WTC11 (cell line): ENCODE results near the gene HOXA7. TPM values are rescaled to one million over a fixed set of nuclear protein-coding genes. Genes with fewer than 3 reads are reported as not detected.

Experiments used
- ATAC-seq: fragments of 200-7000 bp; cut with Tn5 transposase; 2 replicates; pipeline ENCODE4 v1.10.0; 2021; ENCODE audit warnings: mild to moderate bottlenecking, moderate library complexity
- CTCF ChIA-PET: fragments of 300-600 bp; sonication (Branson Sonifier 250); formaldehyde crosslinking; loops from one replicate; lab custom pipeline; 2021; ENCODE audit warnings: antibody characterized with exemption; lab: Charles Lee
- POLR2A ChIA-PET: fragments of 350-600 bp; sonication (Branson Sonifier 250); formaldehyde crosslinking; loops from one replicate; lab custom pipeline; 2021; ENCODE audit warnings: antibody characterized with exemption; lab: Charles Lee
- DNase-seq: peaks from one replicate; pipeline ENCODE4 v3.0.0; 2021; ENCODE audit warnings: low spot score
- H3K27ac Mint-ChIP-seq: 2 replicates; pipeline ENCODE4 v1.8.0; 2021; ENCODE audit warnings: mixed read lengths
- H3K27me3 Mint-ChIP-seq: 2 replicates; pipeline ENCODE4 v1.8.0; 2021; ENCODE audit warnings: low read depth, mild to moderate bottlenecking, moderate library complexity, mixed read lengths
- H3K36me3 Mint-ChIP-seq: 2 replicates; pipeline ENCODE4 v1.8.0; 2021; ENCODE audit warnings: mixed read lengths
- H3K4me1 Mint-ChIP-seq: 2 replicates; pipeline ENCODE4 v1.8.0; 2022; ENCODE audit warnings: mixed read lengths
- H3K4me3 Mint-ChIP-seq: 2 replicates; pipeline ENCODE4 v1.8.0; 2021; ENCODE audit warnings: mild to moderate bottlenecking, moderate library complexity, mixed read lengths
- H3K9me3 Mint-ChIP-seq: 2 replicates; pipeline ENCODE4 v1.8.0; 2021; ENCODE audit warnings: mixed read lengths
- CBFB ChIP-seq: sonication (generic); formaldehyde crosslinking; IDR thresholded peaks from 2 replicates; pipeline ENCODE4 v1.8.1; 2022; ENCODE audit warnings: mild to moderate bottlenecking, low read depth, missing genetic modification reagents
- CREB1 ChIP-seq: sonication (generic); formaldehyde crosslinking; IDR thresholded peaks from 2 replicates; pipeline ENCODE4 v1.8.0; 2023; ENCODE audit warnings: mild to moderate bottlenecking, missing genetic modification reagents
- ELF4 ChIP-seq: sonication (generic); formaldehyde crosslinking; IDR thresholded peaks from 2 replicates; pipeline ENCODE4 v1.8.1; 2022; ENCODE audit warnings: low read depth, mild to moderate bottlenecking, moderate library complexity, missing genetic modification reagents
- ERG ChIP-seq: fragments of 250-450 bp; sonication (Bioruptor Pico); IDR thresholded peaks from 2 replicates; pipeline ENCODE4 v1.8.0; 2021; ENCODE audit warnings: mild to moderate bottlenecking
- FOXP1 ChIP-seq: sonication (generic); formaldehyde crosslinking; IDR thresholded peaks from 2 replicates; pipeline ENCODE4 v1.8.0; 2022; ENCODE audit warnings: missing genetic modification reagents, mild to moderate bottlenecking, moderate library complexity, borderline replicate concordance
- IRF2 ChIP-seq: sonication (generic); formaldehyde crosslinking; IDR thresholded peaks from 2 replicates; pipeline ENCODE4 v1.8.0; 2022; ENCODE audit warnings: low read depth, missing genetic modification reagents, borderline replicate concordance
- MLX ChIP-seq: sonication (generic); formaldehyde crosslinking; IDR thresholded peaks from 2 replicates; pipeline ENCODE4 v1.8.1; 2023; ENCODE audit warnings: mild to moderate bottlenecking, missing genetic modification reagents, moderate library complexity
- MXD4 ChIP-seq: fragments of 250-450 bp; sonication (Bioruptor Pico); IDR thresholded peaks from 2 replicates; pipeline ENCODE4 v1.8.0; 2021; ENCODE audit warnings: mild to moderate bottlenecking, moderate library complexity, borderline replicate concordance
- NFATC4 ChIP-seq: fragments of 250-450 bp; sonication (Bioruptor Pico); IDR thresholded peaks from 2 replicates; pipeline ENCODE4 v1.9.0; 2021; ENCODE audit warnings: mild to moderate bottlenecking
- PRDM15 ChIP-seq: sonication (generic); formaldehyde crosslinking; IDR thresholded peaks from 2 replicates; pipeline ENCODE4 v1.8.0; 2022; ENCODE audit warnings: missing genetic modification reagents
- SOX15 ChIP-seq: fragments of 250-450 bp; sonication (Bioruptor Pico); IDR thresholded peaks from 2 replicates; pipeline ENCODE4 v1.9.0; 2021; ENCODE audit warnings: mild to moderate bottlenecking
- SP1 ChIP-seq: sonication (generic); formaldehyde crosslinking; conservative IDR thresholded peaks from 2 replicates; pipeline ENCODE4 v1.8.1; 2022; ENCODE audit warnings: missing genetic modification reagents
- TCF7 ChIP-seq: sonication (generic); formaldehyde crosslinking; IDR thresholded peaks from 2 replicates; pipeline ENCODE4 v1.8.0; 2022; ENCODE audit warnings: mild to moderate bottlenecking, low read depth, missing genetic modification reagents, moderate library complexity
- ZNF232 ChIP-seq: sonication (generic); formaldehyde crosslinking; IDR thresholded peaks from 2 replicates; pipeline ENCODE4 v1.8.0; 2022; ENCODE audit warnings: mild to moderate bottlenecking, missing genetic modification reagents
- ZNF512 ChIP-seq: sonication (generic); formaldehyde crosslinking; IDR thresholded peaks from 2 replicates; pipeline ENCODE4 v1.8.1; 2022; ENCODE audit warnings: missing genetic modification reagents, borderline replicate concordance
- ZSCAN18 ChIP-seq: fragments of 250-450 bp; sonication (Bioruptor Pico); IDR thresholded peaks from 2 replicates; pipeline ENCODE4 v2.1.2; 2022; ENCODE audit warnings: mild to moderate bottlenecking, moderate library complexity
- total RNA-seq: library from RNA; stranded (reverse); gene quantifications from 3 replicates; pipeline ENCODE4 v1.2.3, GENCODE V29; 2021
- TF ChIP-seq, protein P1 (sequence below): fragments of 250-450 bp; sonication (Bioruptor Pico); IDR thresholded peaks from 2 replicates; pipeline ENCODE4 v1.9.0; 2021; ENCODE audit warnings: mild to moderate bottlenecking, borderline replicate concordance
- TF ChIP-seq, protein P2 (sequence below): sonication (generic); formaldehyde crosslinking; IDR thresholded peaks from 2 replicates; pipeline ENCODE4 v1.8.0; 2022; ENCODE audit warnings: mild to moderate bottlenecking, missing genetic modification reagents

HOXA7 gene
- total RNA-seq, 1 experiment from 2014 or later: not detected

DNA sequence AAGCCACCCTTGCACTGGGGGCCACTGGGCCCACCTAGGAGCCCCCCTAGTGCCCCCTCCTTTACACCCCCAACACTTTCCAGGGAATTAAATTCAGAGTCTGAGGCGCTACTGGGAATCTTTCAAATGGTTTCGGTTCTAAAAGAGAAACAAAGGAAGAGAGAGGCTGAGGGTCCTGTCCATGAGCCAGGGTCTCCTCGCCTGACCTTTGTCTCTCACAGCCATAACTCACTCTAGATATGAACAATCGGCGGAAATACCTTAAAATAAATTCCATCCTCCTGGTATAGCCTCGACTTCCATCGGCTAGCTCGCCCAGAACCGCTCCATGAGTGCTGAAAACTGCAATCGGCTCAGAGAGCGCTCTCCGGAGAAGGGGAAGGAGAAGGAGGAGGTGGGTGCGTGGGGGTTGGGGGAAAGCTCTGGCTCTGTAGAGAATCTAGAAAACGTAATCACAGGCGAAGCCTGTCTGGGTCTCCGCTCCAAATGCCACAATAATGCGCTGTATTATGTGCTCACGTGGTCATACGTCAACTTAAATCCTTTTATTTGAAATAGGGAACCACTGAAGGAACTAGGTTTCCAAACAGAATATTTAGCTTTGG lies 38.5 kb downstream of the HOXA7 start:
- Mint-ChIP-seq H3K9me3 (no peaks in the 10 kb centered on the region), H3K36me3 (no peaks in the 10 kb centered on the region), H3K4me1 (peaks cover 15% of the 10 kb centered on the region), H3K27ac (no peak overlapping the region), H3K27me3 (peaks cover 95% of the 10 kb centered on the region), H3K4me3 (no peak overlapping the region)
- POLR2A ChIA-PET: no interaction called here
- TF ChIP-seq ERG (CRISPR knock-in tag) (no peak), MXD4 (CRISPR knock-in tag) (no peak), NFATC4 (CRISPR knock-in tag) (no peak), MLX (CRISPR knock-in tag) (no peak), SOX15 (CRISPR knock-in tag) (no peak), SP1 (CRISPR knock-in tag) (no peak), ZNF512 (no peak), CREB1 (no peak), FOXP1 (CRISPR knock-in tag) (no peak), ELF4 (no peak), TCF7 (no peak), ZSCAN18 (CRISPR knock-in tag) (no peak)
- TF ChIP-seq, protein P1, sequence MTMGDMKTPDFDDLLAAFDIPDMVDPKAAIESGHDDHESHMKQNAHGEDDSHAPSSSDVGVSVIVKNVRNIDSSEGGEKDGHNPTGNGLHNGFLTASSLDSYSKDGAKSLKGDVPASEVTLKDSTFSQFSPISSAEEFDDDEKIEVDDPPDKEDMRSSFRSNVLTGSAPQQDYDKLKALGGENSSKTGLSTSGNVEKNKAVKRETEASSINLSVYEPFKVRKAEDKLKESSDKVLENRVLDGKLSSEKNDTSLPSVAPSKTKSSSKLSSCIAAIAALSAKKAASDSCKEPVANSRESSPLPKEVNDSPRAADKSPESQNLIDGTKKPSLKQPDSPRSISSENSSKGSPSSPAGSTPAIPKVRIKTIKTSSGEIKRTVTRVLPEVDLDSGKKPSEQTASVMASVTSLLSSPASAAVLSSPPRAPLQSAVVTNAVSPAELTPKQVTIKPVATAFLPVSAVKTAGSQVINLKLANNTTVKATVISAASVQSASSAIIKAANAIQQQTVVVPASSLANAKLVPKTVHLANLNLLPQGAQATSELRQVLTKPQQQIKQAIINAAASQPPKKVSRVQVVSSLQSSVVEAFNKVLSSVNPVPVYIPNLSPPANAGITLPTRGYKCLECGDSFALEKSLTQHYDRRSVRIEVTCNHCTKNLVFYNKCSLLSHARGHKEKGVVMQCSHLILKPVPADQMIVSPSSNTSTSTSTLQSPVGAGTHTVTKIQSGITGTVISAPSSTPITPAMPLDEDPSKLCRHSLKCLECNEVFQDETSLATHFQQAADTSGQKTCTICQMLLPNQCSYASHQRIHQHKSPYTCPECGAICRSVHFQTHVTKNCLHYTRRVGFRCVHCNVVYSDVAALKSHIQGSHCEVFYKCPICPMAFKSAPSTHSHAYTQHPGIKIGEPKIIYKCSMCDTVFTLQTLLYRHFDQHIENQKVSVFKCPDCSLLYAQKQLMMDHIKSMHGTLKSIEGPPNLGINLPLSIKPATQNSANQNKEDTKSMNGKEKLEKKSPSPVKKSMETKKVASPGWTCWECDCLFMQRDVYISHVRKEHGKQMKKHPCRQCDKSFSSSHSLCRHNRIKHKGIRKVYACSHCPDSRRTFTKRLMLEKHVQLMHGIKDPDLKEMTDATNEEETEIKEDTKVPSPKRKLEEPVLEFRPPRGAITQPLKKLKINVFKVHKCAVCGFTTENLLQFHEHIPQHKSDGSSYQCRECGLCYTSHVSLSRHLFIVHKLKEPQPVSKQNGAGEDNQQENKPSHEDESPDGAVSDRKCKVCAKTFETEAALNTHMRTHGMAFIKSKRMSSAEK: no peak
- DNase-seq: no peak
- ATAC-seq: no peak
- CTCF ChIA-PET: interaction anchor here (1.2 to 3.9 kb wide), 2 partner anchors 43 to 62 kb away, joined by 3 to 12 read pairs; no protein-coding TSS in a partner anchor

DNA sequence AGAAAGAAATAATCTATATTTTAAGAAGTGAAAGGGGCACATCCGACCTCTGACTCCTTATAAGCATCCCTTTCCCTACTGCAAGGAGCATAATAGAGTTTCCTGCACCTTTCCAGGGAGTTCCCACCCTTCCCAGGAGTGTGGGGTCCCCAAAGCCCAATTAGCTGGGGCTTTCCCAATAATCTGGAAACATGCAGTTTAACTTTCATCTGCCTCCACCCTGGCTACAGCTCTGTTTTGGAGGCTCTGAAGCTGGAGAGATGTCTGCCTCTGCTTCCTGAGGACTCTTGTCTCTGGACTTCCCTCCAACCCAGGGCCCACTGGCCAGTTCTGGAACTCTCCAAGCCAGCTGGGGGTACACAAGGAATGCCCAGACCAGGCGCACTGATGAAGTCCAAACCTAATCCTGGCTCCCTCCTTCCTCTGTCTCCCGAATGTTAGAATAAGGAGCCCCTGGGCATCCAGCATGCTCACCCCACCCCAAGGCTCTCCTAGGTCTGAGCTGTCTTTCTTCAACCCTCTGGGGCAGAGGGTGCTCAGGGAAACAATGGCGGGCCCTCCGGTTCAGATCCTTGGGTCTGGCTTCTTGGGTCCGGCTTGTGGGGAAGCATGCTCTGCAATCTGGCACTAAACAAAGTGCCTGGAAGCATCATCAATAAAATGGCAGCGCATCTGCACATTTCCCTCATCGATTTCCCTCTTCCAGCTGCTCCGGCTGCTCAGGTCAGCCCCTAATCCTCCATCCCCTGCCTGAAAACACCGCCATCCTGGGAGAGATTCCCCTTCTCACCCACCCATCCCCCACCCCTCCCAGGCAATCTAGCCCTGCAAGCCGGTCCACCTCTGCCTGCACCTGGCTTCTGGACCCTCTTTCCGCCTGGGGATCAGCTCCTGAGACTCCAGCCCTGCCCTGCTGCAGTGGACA lies 39.3 kb downstream of the HOXA7 start:
- DNase-seq (no peak), ATAC-seq (no peak)
- no peaks in the 10 kb centered on the region for H3K9me3 Mint-ChIP-seq
- H3K27me3 Mint-ChIP-seq: peaks cover 95% of the 10 kb centered on the region
- no peak overlapping the region for H3K27ac Mint-ChIP-seq
- ChIA-PET CTCF (interaction anchor here (0.8 to 3.9 kb wide), 3 partner anchors 27 to 63 kb away, joined by 3 to 12 read pairs (median 3); no protein-coding TSS in a partner anchor), POLR2A (interaction anchor here (0.7 kb wide), 1 partner anchor 8 kb away, joined by 3 read pairs; no protein-coding TSS in a partner anchor)
- H3K36me3 Mint-ChIP-seq: no peaks in the 10 kb centered on the region
- no peak overlapping the region for H3K4me3 Mint-ChIP-seq
- H3K4me1 Mint-ChIP-seq: peaks cover 14% of the 10 kb centered on the region
- TF ChIP-seq, protein P2, sequence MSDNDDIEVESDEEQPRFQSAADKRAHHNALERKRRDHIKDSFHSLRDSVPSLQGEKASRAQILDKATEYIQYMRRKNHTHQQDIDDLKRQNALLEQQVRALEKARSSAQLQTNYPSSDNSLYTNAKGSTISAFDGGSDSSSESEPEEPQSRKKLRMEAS (CRISPR knock-in tag): no peak
- TF ChIP-seq NFATC4 (CRISPR knock-in tag) (no peak), ZNF232 (CRISPR knock-in tag) (no peak), PRDM15 (no peak), IRF2 (CRISPR knock-in tag) (no peak), ZSCAN18 (CRISPR knock-in tag) (no peak), CBFB (CRISPR knock-in tag) (no peak)
